ENCODE results near the gene ESYT2. TPM values are rescaled to one million over a fixed set of nuclear protein-coding genes. Genes with fewer than 3 reads are reported as not detected.

Gene ESYT2
- total RNA-seq, 1 donor from 2014 or later: 87.8 TPM

DNA sequence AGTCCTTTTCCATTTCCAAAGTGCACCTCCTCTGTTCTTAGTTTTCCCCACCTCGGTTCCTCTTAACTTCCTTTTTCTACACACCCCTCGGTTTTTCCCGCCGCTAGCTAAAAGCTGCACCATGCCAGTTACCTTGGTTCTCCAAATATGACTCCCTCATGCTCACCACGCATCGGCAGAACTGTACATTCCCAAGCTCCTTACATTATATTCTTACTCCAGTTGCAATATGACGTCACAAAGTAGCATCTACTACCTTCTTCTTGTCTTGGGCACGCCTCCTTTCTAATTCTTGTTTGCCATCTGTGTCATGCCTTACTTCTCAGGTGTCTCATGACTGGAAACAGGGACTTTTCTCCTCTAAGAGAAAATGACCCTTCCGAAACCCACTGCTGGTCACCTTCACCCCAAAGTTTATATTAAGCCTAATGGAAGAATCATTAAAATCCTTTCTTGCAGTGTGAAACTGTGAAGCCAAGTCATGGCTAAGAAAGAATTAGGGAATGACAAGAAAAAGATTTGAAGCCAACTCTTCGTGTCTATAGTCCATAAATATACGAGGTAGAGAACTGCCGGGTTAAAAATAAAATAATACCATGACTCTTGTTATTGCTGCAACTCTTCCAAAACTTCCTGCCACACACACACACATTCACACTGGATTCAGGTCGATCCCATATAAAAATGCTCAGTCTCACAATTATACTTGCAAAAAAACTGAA, 1.7 kb downstream of the ESYT2 start:
- intact Hi-C loops (cut with micrococcal nuclease): loop anchor here (2.0 kb wide), 2 partner anchors 15 to 49 kb away; no protein-coding TSS in a partner anchor

DNA sequence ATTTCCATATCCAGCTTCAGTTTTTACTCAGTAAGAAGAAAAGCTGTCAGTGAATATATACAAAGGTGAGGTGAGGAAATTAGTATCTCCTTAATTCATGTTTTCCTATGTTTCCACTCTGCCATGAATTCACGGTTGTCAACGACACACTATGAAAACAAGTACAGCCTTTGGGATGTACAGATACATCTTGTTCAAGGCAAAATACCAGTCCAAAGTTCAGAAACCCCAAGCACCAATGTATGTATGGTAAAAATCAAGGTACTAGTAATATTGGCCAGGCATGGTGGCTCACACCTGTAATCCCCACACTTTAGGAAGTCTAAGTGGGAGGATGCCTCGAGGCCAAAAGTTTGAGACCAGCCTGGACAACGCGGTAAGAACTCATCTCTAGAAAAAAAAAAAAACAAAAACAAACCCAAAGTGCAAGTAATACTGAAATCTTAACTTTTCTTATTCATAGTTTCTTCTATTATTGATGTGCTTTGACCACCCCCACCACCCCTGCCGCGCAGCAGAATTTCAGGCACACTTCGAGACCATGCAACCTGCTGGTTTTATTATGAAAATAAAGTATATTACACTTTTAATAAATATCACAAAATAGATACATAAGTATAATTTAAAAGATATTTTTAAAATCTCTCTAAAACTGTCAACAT, 3.5 kb downstream of the ESYT2 start:
- intact Hi-C loops (cut with micrococcal nuclease): no loop called here

GRCh38 chr7:158824028-158824427, 5.3 kb downstream of the ESYT2 start:
- intact Hi-C loops (cut with micrococcal nuclease): loop anchor here (5.0 kb wide), 1 partner anchor 153 kb away; no protein-coding TSS in a partner anchor

DNA sequence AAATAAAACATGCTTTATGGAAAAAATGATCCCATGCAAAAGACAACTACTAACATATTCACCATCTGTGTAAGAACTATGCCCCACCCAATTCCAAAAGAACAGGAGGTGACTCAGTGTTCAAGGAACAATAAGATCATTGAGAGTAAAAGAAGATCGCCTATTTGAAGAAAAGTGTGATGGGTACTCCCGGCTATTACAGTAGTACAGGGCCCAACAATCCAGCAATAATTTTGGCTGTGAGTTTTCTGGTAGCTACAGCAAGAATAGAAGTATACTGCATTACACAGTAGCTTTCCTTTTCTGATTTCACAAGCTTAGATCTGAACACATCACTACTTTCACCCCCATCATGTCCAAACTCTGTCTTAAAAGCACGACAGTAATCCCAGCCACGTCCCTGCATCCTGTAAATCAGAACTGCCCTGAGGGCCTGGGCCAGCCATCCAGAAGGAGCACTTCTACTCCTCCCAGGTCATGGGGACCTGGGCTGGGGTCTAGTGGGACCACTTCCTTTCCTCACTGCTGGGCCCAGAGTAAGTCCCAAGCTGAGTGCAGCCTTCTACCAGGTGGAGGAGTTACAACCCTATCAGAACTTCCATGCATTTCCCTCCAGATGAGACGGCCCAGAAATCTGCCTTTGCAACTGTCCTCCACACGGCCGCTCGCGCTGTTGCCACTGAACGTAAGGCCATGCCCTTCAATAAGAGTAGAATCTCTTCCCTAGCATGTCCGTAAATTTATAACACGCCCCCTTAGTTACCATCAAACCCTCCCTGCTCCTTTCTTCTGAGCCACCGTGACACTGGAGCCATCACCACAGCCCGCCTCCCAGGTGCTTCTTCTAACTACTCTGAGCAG, 7.9 kb downstream of the ESYT2 start:
- intact Hi-C loops (cut with micrococcal nuclease): loop anchor here (5.0 kb wide), 1 partner anchor 156 kb away; no protein-coding TSS in a partner anchor

DNA sequence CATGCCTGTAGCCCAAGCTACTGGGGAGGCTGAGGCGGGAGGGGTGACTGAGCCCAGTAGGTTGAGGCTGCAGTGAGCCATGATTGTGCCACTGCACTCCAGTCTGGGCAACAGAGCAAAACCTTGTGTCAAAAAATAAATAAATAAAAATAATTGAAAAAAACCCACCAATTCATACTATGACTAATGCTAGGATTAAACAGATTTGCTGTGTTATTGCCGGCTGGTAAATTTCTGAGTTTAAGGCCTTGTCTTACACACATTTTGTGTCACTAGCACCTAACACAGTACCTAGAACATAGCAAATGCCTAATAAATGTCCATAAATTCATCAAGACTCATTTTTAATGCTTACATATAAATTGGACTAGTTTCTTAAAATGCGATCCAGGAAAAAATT, 8.7 kb downstream of the ESYT2 start:
- intact Hi-C loops (cut with micrococcal nuclease): loop anchor here (5.0 kb wide), 1 partner anchor 157 kb away; no protein-coding TSS in a partner anchor

- intact Hi-C loops (cut with micrococcal nuclease): loop anchor here (2.0 to 5.0 kb wide), 3 partner anchors 41 to 158 kb away; partner anchors contain the start of gene NCAPG2
Observed at GRCh38 chr7:158819571-158820203, 9.6 kb downstream of the ESYT2 start.

DNA sequence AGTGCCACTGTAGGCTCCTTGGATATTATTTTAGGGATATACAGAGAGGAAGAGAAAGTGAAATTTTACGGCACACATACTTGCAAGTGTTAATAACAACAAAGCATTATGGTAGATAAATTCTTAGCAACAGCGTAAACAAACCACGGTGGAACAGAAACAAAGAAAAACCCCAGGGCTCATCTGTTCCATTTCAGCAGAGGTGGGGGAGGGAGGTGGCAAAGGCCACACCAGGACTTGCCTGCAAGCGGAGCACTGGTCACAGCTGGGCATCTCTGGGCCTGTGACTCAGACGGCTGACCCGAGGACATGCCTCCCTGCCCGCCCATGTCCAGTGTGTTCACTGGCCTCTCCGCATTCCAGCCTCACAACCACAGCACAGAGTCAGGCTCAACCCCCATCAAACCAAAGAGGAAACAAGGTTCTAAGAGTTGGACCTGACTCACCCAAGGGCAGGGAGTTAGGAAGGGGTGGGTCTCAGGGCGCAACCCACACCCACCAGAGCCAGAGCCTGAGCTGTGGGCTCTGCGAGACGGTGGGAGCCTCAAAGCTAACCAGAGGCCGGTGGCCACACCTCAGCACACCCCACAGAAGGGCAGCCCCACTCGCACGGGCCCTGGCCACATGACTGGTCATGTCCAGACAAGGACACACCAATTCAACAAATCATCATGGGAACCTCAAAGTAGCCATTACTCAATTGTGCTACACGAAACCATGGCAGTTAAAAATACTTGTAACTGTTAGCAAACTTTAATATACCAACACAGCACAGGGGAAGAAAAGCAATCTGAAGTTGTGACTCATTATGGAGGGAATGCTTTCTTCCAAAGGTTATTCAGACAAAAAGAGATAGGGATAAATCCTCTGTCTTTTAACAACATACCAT, 10.7 kb downstream of the ESYT2 start:
- intact Hi-C loops (cut with micrococcal nuclease): loop anchor here (1.0 to 2.0 kb wide), 4 partner anchors 11 to 114 kb away; partner anchors contain the start of genes ESYT2 and NCAPG2

- intact Hi-C loops (cut with micrococcal nuclease): no loop called here
Observed at GRCh38 chr7:158816995-158817394, 12.3 kb downstream of the ESYT2 start.

DNA sequence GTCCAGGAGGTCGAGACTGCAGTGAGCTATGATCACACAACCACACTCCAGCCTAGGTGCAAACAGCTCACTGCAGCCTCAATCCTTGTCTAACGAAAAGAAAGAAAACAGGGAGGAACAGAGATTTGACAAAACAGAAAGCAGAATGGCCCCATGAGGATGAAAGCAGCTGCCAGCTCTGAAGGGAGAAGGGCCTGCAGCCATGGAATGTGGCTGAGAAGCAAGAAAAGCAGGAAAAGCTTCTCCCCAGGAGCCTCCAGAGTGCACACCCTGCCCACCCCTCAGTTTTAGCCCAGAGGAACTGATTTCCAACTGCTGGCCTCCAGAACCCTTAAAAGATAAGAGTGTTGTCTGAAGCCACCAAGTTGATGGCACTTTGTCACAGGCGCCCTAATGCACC, 13.0 kb downstream of the ESYT2 start:
- intact Hi-C loops (cut with micrococcal nuclease): no loop called here

- intact Hi-C loops (cut with micrococcal nuclease): no loop called here
Observed at GRCh38 chr7:158815800-158816128, 13.5 kb downstream of the ESYT2 start.

DNA sequence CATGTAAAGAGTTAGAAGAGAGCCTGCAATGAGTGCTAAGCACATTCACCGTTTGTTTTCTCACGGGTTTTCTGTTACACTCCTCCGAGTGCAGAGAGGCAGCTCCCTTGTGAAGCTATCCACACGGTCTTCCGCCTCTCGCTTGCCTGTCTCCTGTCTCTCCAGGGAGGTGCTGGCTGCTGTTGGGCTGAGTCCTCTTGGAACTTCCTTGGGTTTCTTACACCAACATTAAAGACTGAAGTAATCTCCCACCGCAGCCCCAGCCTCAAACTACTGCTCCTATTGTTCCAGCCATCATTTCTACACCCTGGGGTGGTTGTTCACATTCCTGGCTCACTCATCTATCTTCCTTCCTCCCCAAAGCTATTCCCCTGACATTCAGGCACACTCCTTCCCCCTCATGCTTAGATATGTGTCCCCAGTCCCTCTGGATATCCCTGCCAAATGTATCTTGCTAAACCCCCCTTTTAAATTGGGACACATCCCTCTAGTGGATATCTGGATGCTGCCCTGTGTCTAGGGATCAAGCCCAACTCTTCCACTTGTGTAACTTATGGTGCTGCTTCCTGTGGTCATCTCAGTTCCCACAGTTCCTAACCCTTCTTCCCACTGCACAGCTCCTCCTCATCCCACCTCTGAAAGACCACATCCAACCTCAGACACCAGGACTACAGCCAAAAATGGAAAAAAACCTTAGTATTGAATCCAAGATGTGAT, 14.1 kb downstream of the ESYT2 start:
- intact Hi-C loops (cut with micrococcal nuclease): no loop called here

GRCh38 chr7:158814637-158815036, 14.7 kb downstream of the ESYT2 start:
- intact Hi-C loops (cut with micrococcal nuclease): no loop called here

- intact Hi-C loops (cut with micrococcal nuclease): loop anchor here (2.0 kb wide), 2 partner anchors 16 to 44 kb away; partner anchors contain the start of genes DYNC2I1 and ESYT2
Observed at GRCh38 chr7:158812684-158813083, 16.6 kb downstream of the ESYT2 start.

DNA sequence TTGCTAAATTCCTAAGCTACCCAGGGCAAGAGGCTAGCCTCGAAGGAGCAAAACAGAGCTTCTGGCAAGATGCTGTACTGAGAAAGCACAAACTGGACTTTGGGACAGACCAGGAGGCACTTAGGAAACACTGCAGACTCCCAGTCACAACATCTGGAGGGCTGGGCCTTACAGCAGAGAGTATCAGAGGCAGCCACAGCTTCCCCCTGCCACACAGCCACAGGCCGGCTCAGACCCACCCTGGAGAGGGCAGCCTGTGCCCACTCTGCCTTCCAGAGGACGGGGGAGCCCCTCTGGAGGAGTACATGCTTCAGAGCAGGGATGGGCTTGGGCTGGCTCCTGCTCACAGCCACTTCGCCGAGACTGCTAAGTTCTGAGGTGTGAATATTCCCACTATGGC, 17.4 kb downstream of the ESYT2 start:
- intact Hi-C loops (cut with micrococcal nuclease): loop anchor here (2.0 kb wide), 2 partner anchors 17 to 45 kb away; partner anchors contain the start of genes DYNC2I1 and ESYT2

DNA sequence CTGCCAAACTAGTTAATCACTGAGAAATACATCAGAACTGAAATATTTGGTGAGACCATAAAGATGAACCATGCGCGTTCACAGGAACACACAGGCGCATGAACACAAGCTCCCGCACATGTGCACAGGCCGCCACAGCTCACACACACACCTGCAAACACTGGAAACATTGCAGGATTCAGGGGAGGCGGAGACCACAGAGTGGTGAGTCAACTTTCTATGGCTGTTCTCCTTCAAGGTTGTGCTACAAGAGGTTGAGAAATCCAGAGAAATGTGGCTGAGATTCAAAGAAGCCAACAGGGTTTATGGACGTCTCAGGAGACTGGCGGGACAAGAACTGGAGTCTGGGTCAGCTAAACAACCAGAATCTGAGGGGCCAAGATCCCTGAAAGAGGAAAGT, 17.8 kb downstream of the ESYT2 start:
- intact Hi-C loops (cut with micrococcal nuclease): no loop called here

DNA sequence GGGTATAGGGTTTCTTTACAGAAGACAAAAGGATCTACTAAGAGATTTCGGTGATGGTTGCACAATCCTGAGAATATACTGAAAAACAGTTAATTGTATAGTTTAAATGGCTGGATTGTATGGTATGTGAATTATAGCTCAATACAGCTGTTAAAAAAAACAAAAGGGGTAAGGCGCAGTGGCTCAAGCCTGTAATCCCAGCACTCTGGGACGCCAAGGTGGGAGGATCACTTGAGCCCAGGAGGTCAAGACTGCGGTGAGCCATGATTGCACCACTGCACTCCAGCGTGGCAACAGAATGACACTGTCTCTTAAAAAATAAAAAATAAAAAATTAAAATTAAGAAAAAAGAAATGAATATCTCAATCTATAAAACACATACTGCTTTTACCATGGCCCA, 18.5 kb downstream of the ESYT2 start:
- intact Hi-C loops (cut with micrococcal nuclease): no loop called here

- intact Hi-C loops (cut with micrococcal nuclease): no loop called here
Observed at GRCh38 chr7:158809596-158809995, 19.7 kb downstream of the ESYT2 start.

DNA sequence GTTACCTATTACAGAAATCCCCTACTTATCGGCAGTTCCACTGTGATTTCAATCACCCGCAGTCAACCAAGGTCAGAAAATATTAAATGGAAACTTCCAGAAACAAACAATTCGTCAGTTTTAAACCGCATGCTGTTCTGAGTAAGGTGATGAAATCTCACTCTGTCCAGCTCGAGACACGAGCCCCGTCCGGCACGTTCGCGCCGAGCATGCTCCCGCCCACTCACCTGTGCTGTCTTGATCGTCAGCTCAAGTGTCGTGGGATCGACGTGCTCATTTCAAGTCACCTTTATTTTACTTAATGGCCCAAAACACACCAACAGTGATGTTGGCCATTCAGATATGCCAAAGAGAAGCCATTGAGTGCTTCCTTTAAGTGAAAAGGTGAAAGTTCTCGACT, 21.2 kb downstream of the ESYT2 start:
- intact Hi-C loops (cut with micrococcal nuclease): no loop called here

- intact Hi-C loops (cut with micrococcal nuclease): no loop called here
Observed at GRCh38 chr7:158805937-158806336, 23.4 kb downstream of the ESYT2 start.
